Gastroesophageal sphincter (tissue), 4 donors: ENCODE results near the gene TANK. TPM values are rescaled to one million over a fixed set of nuclear protein-coding genes. Genes with fewer than 3 reads are reported as not detected.

ENCODE experiments used
- ATAC-seq: fragments of 150-250 bp; one replicate; pipeline ENCODE4 v1.9.1; 2016; ENCODE audit warnings: mild to moderate bottlenecking, moderate library complexity
- H3K27ac ChIP-seq, 4 donors: fragments of 200-600 bp; sonication (generic) in 3 of 4; 1 replicate in 3 of 4; 2 replicates in 1 of 4; pipeline ENCODE4 v1.5.1; 2016 to 2019
- H3K27me3 ChIP-seq: fragments of 200-600 bp; sonication (generic); one replicate; pipeline ENCODE4 v1.5.1; 2019
- H3K36me3 ChIP-seq, 2 donors: fragments of 200-600 bp; sonication (generic); one replicate each; pipeline ENCODE4 v1.5.1; 2019; ENCODE audit warnings: control low read depth in 1 of 2
- H3K4me1 ChIP-seq, 3 donors: fragments of 200-600 bp; sonication (generic); 1 replicate in 2 of 3; 2 replicates in 1 of 3; pipeline ENCODE4 v1.5.1; 2016 to 2019; ENCODE audit warnings: control low read depth in 2 of 3
- H3K4me3 ChIP-seq, 2 donors: fragments of 200-600 bp; sonication (generic); one replicate each; pipeline ENCODE4 v1.5.1; 2019; ENCODE audit warnings: mild to moderate bottlenecking in 1 of 2, moderate library complexity in 1 of 2
- H3K9me3 ChIP-seq, 3 donors: fragments of 200-600 bp; sonication (generic); one replicate each; pipeline ENCODE4 v1.5.1; 2017 to 2019; ENCODE audit warnings: control low read depth in 2 of 3
- CTCF ChIP-seq, 4 experiments: fragments of 200-600 bp in 2 of 4; fragments of 450-650 bp in 2 of 4; sonication (generic) in 1 of 4; IDR thresholded peaks; one replicate each; pipeline ENCODE4 v1.5.1; 2017 to 2019; ENCODE audit warnings: antibody characterized with exemption in 4 of 4, mild to moderate bottlenecking in 2 of 4, moderate library complexity in 2 of 4
- EP300 ChIP-seq: sonication (generic); formaldehyde crosslinking; IDR thresholded peaks from one replicate; pipeline ENCODE4 v1.6.1; 2017; ENCODE audit warnings: antibody characterized with exemption, mild to moderate bottlenecking
- POLR2A ChIP-seq, 2 donors: fragments of 450-650 bp; IDR thresholded peaks; one replicate each; pipeline ENCODE4 v1.6.1; 2017; ENCODE audit warnings: antibody characterized with exemption in 2 of 2, mild to moderate bottlenecking in 2 of 2, moderate library complexity in 1 of 2
- POLR2AphosphoS5 ChIP-seq: sonication (generic); formaldehyde crosslinking; IDR thresholded peaks from one replicate; pipeline ENCODE4 v1.6.1; 2017; ENCODE audit warnings: antibody characterized with exemption
- WGBS, 2 donors: methylation state at CpG; one replicate each; pipeline ENCODE4 v1.1.5; 2018; ENCODE audit warnings: low coverage in 1 of 2; 5-methylcytosine and 5-hydroxymethylcytosine counted together
- total RNA-seq, 4 donors: library from RNA; depleted of rRNA; stranded (reverse); fragments of >200 nt; gene quantifications; one replicate each; pipeline ENCODE4 v1.1.0, GENCODE V29; 2016

The TANK gene
- total RNA-seq, 4 donors from 2014 or later = 48.3 to 88.2 (median 75.6) TPM

DNA sequence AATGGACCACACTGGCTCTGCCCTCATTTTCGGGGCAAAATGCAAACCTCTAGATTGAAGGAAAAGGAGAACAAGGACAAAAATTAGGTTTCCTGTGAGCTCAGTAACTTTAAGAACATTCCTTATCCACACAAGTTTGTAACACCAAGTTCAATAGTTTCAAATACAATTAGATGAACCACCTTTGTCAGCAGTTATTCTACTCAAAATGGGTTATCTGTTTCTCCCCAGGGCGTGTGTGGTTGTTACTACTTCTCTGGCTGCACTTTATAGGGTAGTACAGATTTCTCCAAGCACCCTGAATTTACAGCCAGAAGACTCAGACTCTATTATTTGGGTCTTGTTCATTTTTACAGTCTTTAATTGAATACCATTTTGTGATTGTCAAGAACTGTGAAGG lies 45.0 kb upstream of the TANK start:
- 90 to 100% methylated on average over 1 to 2 of the region's 2 CpGs for WGBS, 2 donors
- Histone ChIP-seq H3K27ac (no peak overlapping the region), H3K36me3 (no peaks in the 10 kb centered on the region), H3K4me1 (peaks cover 0 to 8% (median 0%) of the 10 kb centered on the region in 3 donors), H3K9me3 (no peaks in the 10 kb centered on the region), H3K4me3 (no peak overlapping the region), H3K27me3 (no peaks in the 10 kb centered on the region)
- ATAC-seq = no peak
- no peak for TF ChIP-seq POLR2AphosphoS5
- TF ChIP-seq POLR2A (IDR thresholded peaks at IDR 0.05) = no peak
- TF ChIP-seq CTCF (IDR thresholded peaks at IDR 0.05) = no peak
- no peak for TF ChIP-seq EP300

DNA sequence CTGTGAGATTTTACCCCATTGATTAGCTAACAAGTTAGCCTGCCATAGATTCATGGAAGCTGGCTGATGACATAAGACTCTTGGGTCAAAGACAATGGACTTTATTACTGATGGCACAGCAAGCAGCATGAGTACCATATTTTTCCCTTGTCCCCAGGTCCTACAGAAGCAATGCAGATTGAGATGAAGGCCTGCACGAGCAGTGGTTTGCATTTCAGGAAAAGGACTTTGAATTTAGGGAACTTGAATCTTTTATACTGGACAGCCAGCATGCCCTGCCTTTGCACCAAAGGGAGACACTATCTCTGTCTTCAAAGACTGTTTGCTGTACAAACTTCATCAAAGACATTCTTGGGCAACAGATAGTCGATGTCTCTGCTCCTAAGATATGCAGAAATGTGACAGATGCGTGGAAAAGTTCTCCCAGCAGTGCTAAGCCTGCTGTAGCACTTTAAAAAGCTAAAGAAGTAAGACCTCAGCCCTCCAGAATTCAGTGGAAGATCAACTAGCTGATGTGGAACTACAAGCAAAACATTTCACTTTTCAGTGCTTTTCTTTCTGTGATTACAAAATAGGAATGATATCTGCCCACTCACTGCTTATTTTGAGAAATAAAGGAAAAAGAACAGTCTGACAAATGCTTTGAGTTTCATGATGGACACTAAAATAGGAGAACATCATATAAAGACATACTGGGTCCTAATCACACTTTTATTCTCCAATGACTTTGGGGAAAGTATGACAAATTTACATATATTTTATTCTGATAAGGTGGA lies 44.4 kb upstream of the TANK start:
- Histone ChIP-seq H3K4me3 (no peak overlapping the region), H3K27ac (no peak overlapping the region), H3K4me1 (peaks cover 0 to 8% (median 0%) of the 10 kb centered on the region in 3 donors), H3K36me3 (no peaks in the 10 kb centered on the region), H3K9me3 (no peaks in the 10 kb centered on the region), H3K27me3 (no peaks in the 10 kb centered on the region)
- no peak for TF ChIP-seq CTCF (IDR thresholded peaks at IDR 0.05)
- TF ChIP-seq POLR2A (IDR thresholded peaks at IDR 0.05) = no peak
- TF ChIP-seq EP300 = no peak
- no peak for TF ChIP-seq POLR2AphosphoS5
- WGBS, 2 donors = 63 to 75% methylated on average over 3 of the region's 3 CpGs
- ATAC-seq = no peak

GRCh38 chr2:161116509-161116908 lies 43.7 kb upstream of the TANK start:
- H3K4me1 ChIP-seq = peaks cover 0 to 8% (median 0%) of the 10 kb centered on the region in 3 donors
- H3K36me3 ChIP-seq = no peaks in the 10 kb centered on the region
- no peaks in the 10 kb centered on the region for H3K27me3 ChIP-seq
- WGBS, 2 donors = 88 to 92% methylated on average over 5 of the region's 5 CpGs
- TF ChIP-seq POLR2AphosphoS5 = no peak
- TF ChIP-seq CTCF (IDR thresholded peaks at IDR 0.05) = no peak
- TF ChIP-seq EP300 = no peak
- TF ChIP-seq POLR2A (IDR thresholded peaks at IDR 0.05) = no peak
- H3K4me3 ChIP-seq = no peak overlapping the region
- no peak for ATAC-seq
- no peak overlapping the region for H3K27ac ChIP-seq
- no peaks in the 10 kb centered on the region for H3K9me3 ChIP-seq

GRCh38 chr2:161117506-161117905 lies 42.7 kb upstream of the TANK start:
- no peak overlapping the region for H3K27ac ChIP-seq
- H3K36me3 ChIP-seq = no peaks in the 10 kb centered on the region
- H3K9me3 ChIP-seq = no peaks in the 10 kb centered on the region
- TF ChIP-seq EP300 (no peak), POLR2AphosphoS5 (no peak), CTCF (IDR thresholded peaks at IDR 0.05) (no peak), POLR2A (IDR thresholded peaks at IDR 0.05) (no peak)
- no peaks in the 10 kb centered on the region for H3K27me3 ChIP-seq
- WGBS, 2 donors = 90 to 98% methylated on average over 2 of the region's 2 CpGs
- no peak overlapping the region for H3K4me3 ChIP-seq
- no peak for ATAC-seq
- peaks cover 0 to 9% (median 0%) of the 10 kb centered on the region in 3 donors for H3K4me1 ChIP-seq

DNA sequence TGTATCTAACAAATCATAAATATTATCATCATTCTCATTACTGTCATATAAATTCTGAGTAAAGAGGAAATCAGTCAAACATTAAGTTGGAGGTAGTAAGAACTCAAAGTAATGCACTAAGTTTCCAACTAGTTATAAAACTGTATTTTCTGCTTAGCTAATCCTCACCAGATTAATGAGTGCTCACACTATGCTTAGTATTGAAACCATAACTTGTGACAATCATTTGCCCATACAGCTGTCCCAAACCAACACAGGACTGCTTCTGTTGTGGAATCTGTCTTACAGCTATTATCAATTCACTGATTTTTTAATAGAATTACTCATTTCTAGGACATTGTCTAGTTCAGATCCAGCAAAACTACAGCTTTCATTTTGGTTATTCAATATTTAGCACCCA lies 41.5 kb upstream of the TANK start:
- Histone ChIP-seq H3K9me3 (no peaks in the 10 kb centered on the region), H3K27me3 (no peaks in the 10 kb centered on the region), H3K36me3 (no peaks in the 10 kb centered on the region), H3K4me1 (peaks cover 7 to 22% (median 8%) of the 10 kb centered on the region in 3 donors), H3K4me3 (no peak overlapping the region), H3K27ac (no peak overlapping the region)
- no peak for ATAC-seq
- no peak for TF ChIP-seq CTCF (IDR thresholded peaks at IDR 0.05)
- TF ChIP-seq POLR2AphosphoS5 = no peak
